H9 (cell line): ENCODE results near the gene NCS1. TPM values are rescaled to one million over a fixed set of nuclear protein-coding genes. Genes with fewer than 3 reads are reported as not detected.

Experiments used
- DNase-seq: peaks from one replicate; pipeline ENCODE4 v3.0.0-alpha.2; 2017
- H2AFZ ChIP-seq: one replicate; pipeline ENCODE4 v1.6.1; 2013; ENCODE audit warnings: mild to moderate bottlenecking, low read length, control low read depth, moderate library complexity
- H2AK5ac ChIP-seq: 2 replicates; pipeline ENCODE4 v1.6.1; 2013; ENCODE audit warnings: low read length, control low read depth, mixed read lengths; ENCODE audit not compliant: insufficient read length
- H2BK120ac ChIP-seq: one replicate; pipeline ENCODE4 v1.6.1; 2013; ENCODE audit warnings: low read depth, mild to moderate bottlenecking, low read length, control low read depth, inconsistent platforms; ENCODE audit not compliant: poor library complexity, severe bottlenecking
- H2BK12ac ChIP-seq: 2 replicates; pipeline ENCODE4 v1.6.1; 2013; ENCODE audit warnings: low read length, control low read depth, mixed read lengths, low read depth; ENCODE audit not compliant: insufficient read length
- H2BK15ac ChIP-seq: 2 replicates; pipeline ENCODE4 v1.6.1; 2013; ENCODE audit warnings: low read depth, low read length, control low read depth
- H2BK20ac ChIP-seq: one replicate; pipeline ENCODE4 v1.6.1; 2013; ENCODE audit warnings: low read depth, mild to moderate bottlenecking, low read length, control low read depth, inconsistent platforms; ENCODE audit not compliant: poor library complexity, severe bottlenecking
- H2BK5ac ChIP-seq: 2 replicates; pipeline ENCODE4 v1.6.1; 2013; ENCODE audit warnings: low read length, control low read depth, mixed read lengths; ENCODE audit not compliant: insufficient read length
- H3K14ac ChIP-seq: 2 replicates; pipeline ENCODE4 v1.6.1; 2013; ENCODE audit warnings: low read length, control low read depth; ENCODE audit not compliant: insufficient read depth
- H3K18ac ChIP-seq: 2 replicates; pipeline ENCODE4 v1.6.1; 2013; ENCODE audit warnings: low read depth, mild to moderate bottlenecking, mixed read lengths, low read length, control low read depth; ENCODE audit not compliant: insufficient read length
- H3K23ac ChIP-seq: 2 replicates; pipeline ENCODE4 v1.6.1; 2013; ENCODE audit warnings: low read length, control low read depth, mixed read lengths, low read depth; ENCODE audit not compliant: insufficient read length
- H3K23me2 ChIP-seq: 2 replicates; pipeline ENCODE4 v1.6.1; 2013; ENCODE audit warnings: low read depth, mild to moderate bottlenecking, mixed read lengths, low read length, control low read depth; ENCODE audit not compliant: insufficient read length, poor library complexity, severe bottlenecking
- H3K27ac ChIP-seq: 2 replicates; pipeline ENCODE4 v1.5.1; 2013; ENCODE audit warnings: low read length, control low read depth, mixed read lengths, low read depth; ENCODE audit not compliant: insufficient read length
- H3K27me3 ChIP-seq: 2 replicates; pipeline ENCODE4 v1.6.1; 2013; ENCODE audit warnings: low read length, control low read depth, inconsistent platforms; ENCODE audit not compliant: insufficient read depth
- H3K4ac ChIP-seq: 2 replicates; pipeline ENCODE4 v1.6.1; 2013; ENCODE audit warnings: low read depth, mild to moderate bottlenecking, control low read depth, inconsistent platforms, low read length, moderate library complexity
- H3K4me1 ChIP-seq: 2 replicates; pipeline ENCODE4 v1.6.1; 2013; ENCODE audit warnings: low read length, control low read depth, inconsistent platforms; ENCODE audit not compliant: insufficient read depth
- H3K4me2 ChIP-seq: 2 replicates; pipeline ENCODE4 v1.6.1; 2013; ENCODE audit warnings: low read length, control low read depth, mixed read lengths; ENCODE audit not compliant: insufficient read length, insufficient read depth
- H3K56ac ChIP-seq: 2 replicates; pipeline ENCODE4 v1.6.1; 2013; ENCODE audit warnings: low read depth, mild to moderate bottlenecking, mixed read lengths, low read length, control low read depth; ENCODE audit not compliant: insufficient read length
- H3K79me1 ChIP-seq: 2 replicates; pipeline ENCODE4 v1.6.1; 2013; ENCODE audit warnings: low read depth, mild to moderate bottlenecking, moderate library complexity, low read length, control low read depth, inconsistent platforms; ENCODE audit not compliant: insufficient read depth, poor library complexity, severe bottlenecking
- H3K79me2 ChIP-seq: 2 replicates; pipeline ENCODE4 v1.6.1; 2013; ENCODE audit warnings: low read length, control low read depth, inconsistent platforms; ENCODE audit not compliant: insufficient read depth
- H3K9ac ChIP-seq: 2 replicates; pipeline ENCODE4 v1.6.1; 2013; ENCODE audit warnings: low read length, control low read depth, mixed read lengths; ENCODE audit not compliant: insufficient read length; ENCODE audit errors: extremely low read depth
- H3K9me3 ChIP-seq: one replicate; pipeline ENCODE4 v1.6.1; 2013; ENCODE audit warnings: low read depth, low read length, inconsistent platforms; ENCODE audit not compliant: control insufficient read depth
- H3T11ph ChIP-seq: one replicate; pipeline ENCODE4 v1.6.1; 2013; ENCODE audit warnings: mild to moderate bottlenecking, low read length, control low read depth, inconsistent platforms
- H4K20me1 ChIP-seq: one replicate; pipeline ENCODE4 v1.6.1; 2013; ENCODE audit not compliant: control insufficient read depth, insufficient read length, insufficient read depth
- H4K5ac ChIP-seq: 2 replicates; pipeline ENCODE4 v1.6.1; 2013; ENCODE audit warnings: low read depth, mild to moderate bottlenecking, mixed read lengths, low read length, control low read depth; ENCODE audit not compliant: insufficient read length
- H4K8ac ChIP-seq: replicated peaks from 2 replicates; pipeline ENCODE4 v1.6.1; 2013; ENCODE audit warnings: low read length, control low read depth, mixed read lengths, low read depth; ENCODE audit not compliant: insufficient read length
- H4K91ac ChIP-seq: 2 replicates; pipeline ENCODE4 v1.6.1; 2013; ENCODE audit warnings: low read depth, mild to moderate bottlenecking, moderate library complexity, mixed read lengths, low read length, control low read depth; ENCODE audit not compliant: insufficient read length
- H3K27ac Mint-ChIP-seq, 3 experiments: 2 replicates in 2 of 3; 3 replicates in 1 of 3; pipeline ENCODE4 v1.8.0; 2020 to 2021; ENCODE audit warnings: mixed read lengths in 3 of 3, mild to moderate bottlenecking in 1 of 3, moderate library complexity in 1 of 3
- H3K27me3 Mint-ChIP-seq: 2 replicates; pipeline ENCODE4 v1.8.0; 2021; ENCODE audit warnings: low read depth, mild to moderate bottlenecking, moderate library complexity, mixed read lengths
- H3K36me3 Mint-ChIP-seq, 3 experiments: 2 replicates in 2 of 3; 3 replicates in 1 of 3; pipeline ENCODE4 v1.8.0; 2020 to 2021; ENCODE audit warnings: low read depth in 3 of 3, mixed read lengths in 3 of 3; ENCODE audit not compliant: insufficient read depth in 1 of 3
- H3K4me1 Mint-ChIP-seq, 2 experiments: 2 replicates each; pipeline ENCODE4 v1.8.0; 2020; ENCODE audit warnings: mixed read lengths in 2 of 2
- H3K4me3 Mint-ChIP-seq, 2 experiments: 2 replicates in 1 of 2; 3 replicates in 1 of 2; pipeline ENCODE4 v1.8.0; 2020 to 2021; ENCODE audit warnings: mild to moderate bottlenecking in 2 of 2, mixed read lengths in 2 of 2, moderate library complexity in 1 of 2
- H3K9me3 Mint-ChIP-seq, 2 experiments: 2 replicates in 1 of 2; 3 replicates in 1 of 2; pipeline ENCODE4 v1.8.0; 2020; ENCODE audit warnings: mild to moderate bottlenecking in 2 of 2, mixed read lengths in 2 of 2, moderate library complexity in 1 of 2
- WGBS: extraction: QIAGEN DNeasy Blood & Tissue Kit; methylation state at CpG from one replicate; pipeline ENCODE4 v1.1.7; 2013; ENCODE audit warnings: missing lambda C conversion rate, low lambda C conversion rate, mixed read lengths; ENCODE audit not compliant: insufficient read length; ENCODE audit errors: extremely low coverage; 5-methylcytosine and 5-hydroxymethylcytosine counted together
- total RNA-seq: library from RNA; stranded (reverse); gene quantifications from 2 replicates; pipeline ENCODE4 v1.2.1, GENCODE V29; 2021
- TF ChIP-seq, protein P1 (sequence below): fragments of 200-600 bp; sonication (generic); conservative IDR thresholded peaks from 3 replicates; pipeline ENCODE4 v1.8.0; 2021; ENCODE audit warnings: antibody characterized with exemption, mild to moderate bottlenecking

Gene NCS1
- total RNA-seq, 1 experiment from 2014 or later, result 38.1 TPM

DNA sequence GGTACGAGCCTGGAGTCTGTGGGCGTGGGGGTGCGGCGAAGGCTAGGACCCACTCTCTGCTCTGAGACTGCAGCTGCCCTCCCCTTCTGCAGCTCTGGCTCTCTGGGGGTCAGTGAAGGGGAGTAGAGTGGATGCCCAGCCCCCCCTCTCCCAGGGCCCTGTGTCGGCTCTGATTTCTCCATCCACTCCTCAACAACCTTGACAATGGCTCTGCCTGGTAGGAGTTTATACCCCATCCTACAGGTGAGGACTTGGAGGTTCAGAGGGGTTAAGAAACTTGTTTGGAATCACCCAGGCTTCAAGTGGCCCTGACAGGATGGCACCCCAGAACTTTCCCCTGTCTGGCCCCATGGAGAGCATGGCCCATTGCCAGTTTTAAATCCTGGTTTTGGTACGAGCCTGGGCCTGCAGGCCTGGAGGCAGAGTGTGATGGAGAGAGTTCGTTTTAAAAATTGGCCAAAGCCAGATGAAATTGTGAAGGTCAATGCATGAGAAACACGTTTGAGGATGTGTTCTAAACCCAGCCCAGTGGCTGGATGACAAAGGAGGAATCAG, 22.3 kb downstream of the NCS1 start:
- Histone ChIP-seq H4K8ac (no peak overlapping the region), H3K4ac (no peak overlapping the region), H3K79me1 (peaks cover 8% of the 10 kb centered on the region), H3K27me3 (no peaks in the 10 kb centered on the region), H2BK120ac (no peak overlapping the region), H2BK15ac (no peak overlapping the region), H3K9me3 (no peaks in the 10 kb centered on the region), H2AFZ (no peak overlapping the region), H3K4me2 (no peak overlapping the region), H3K9ac (no peak overlapping the region), H2BK5ac (no peak overlapping the region), H3K56ac (no peak overlapping the region), H2BK12ac (no peak overlapping the region), H4K91ac (no peak overlapping the region), H3K27ac (no peak overlapping the region), H3K79me2 (peaks cover 2% of the 10 kb centered on the region; the same call in 1 of the 2 replicates), H2BK20ac (no peak overlapping the region), H4K20me1 (no peaks in the 10 kb centered on the region), H2AK5ac (no peak overlapping the region), H3K4me1 (no peaks in the 10 kb centered on the region), H3K23ac (no peak overlapping the region), H3T11ph (no peak overlapping the region), H3K23me2 (no peaks in the 10 kb centered on the region), H3K18ac (no peak overlapping the region), H3K14ac (no peak overlapping the region), H4K5ac (no peak overlapping the region)
- Mint-ChIP-seq H3K36me3 (no peaks in the 10 kb centered on the region), H3K4me1 (peaks cover 25 to 29% of the 10 kb centered on the region in 2 experiments), H3K27me3 (no peaks in the 10 kb centered on the region; the same call in 1 of the 2 replicates), H3K9me3 (no peaks in the 10 kb centered on the region), H3K4me3 (no peak overlapping the region), H3K27ac (peak overlapping the region in 2 of 3 experiments; percentile 82 to 90; a peak in 2 of 7 replicates)
- DNase-seq, result no peak
- WGBS, result no CpG with 5 or more reads among the region's 8 CpGs
- TF ChIP-seq, protein P1, sequence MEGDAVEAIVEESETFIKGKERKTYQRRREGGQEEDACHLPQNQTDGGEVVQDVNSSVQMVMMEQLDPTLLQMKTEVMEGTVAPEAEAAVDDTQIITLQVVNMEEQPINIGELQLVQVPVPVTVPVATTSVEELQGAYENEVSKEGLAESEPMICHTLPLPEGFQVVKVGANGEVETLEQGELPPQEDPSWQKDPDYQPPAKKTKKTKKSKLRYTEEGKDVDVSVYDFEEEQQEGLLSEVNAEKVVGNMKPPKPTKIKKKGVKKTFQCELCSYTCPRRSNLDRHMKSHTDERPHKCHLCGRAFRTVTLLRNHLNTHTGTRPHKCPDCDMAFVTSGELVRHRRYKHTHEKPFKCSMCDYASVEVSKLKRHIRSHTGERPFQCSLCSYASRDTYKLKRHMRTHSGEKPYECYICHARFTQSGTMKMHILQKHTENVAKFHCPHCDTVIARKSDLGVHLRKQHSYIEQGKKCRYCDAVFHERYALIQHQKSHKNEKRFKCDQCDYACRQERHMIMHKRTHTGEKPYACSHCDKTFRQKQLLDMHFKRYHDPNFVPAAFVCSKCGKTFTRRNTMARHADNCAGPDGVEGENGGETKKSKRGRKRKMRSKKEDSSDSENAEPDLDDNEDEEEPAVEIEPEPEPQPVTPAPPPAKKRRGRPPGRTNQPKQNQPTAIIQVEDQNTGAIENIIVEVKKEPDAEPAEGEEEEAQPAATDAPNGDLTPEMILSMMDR, result no peak
